GM12878 (cell line): Measurements from ENCODE around the gene PTPN22. TPM values are rescaled to one million over a fixed set of nuclear protein-coding genes. Genes with fewer than 3 reads are reported as not detected.

Experiments used
- ATAC-seq: fragments of 200-7000 bp; cut with Tn5 transposase; 3 replicates; pipeline ENCODE4 v1.9.1; 2020; ENCODE audit warnings: mild to moderate bottlenecking, moderate library complexity
- BruUV-seq: library from RNA; stranded (reverse); fragments of 400-500 nt; replicated peaks from 2 replicates; lab custom pipeline; 2021; lab: Mats Ljungman, UMichigan
- CTCF ChIA-PET: fragments of 300-600 bp; sonication (Branson Sonifier 250); formaldehyde crosslinking; extraction: SDS; loops from one replicate; lab custom pipeline; 2021; ENCODE audit warnings: inconsistent platforms; lab: Yijun Ruan, JAX
- POLR2A ChIA-PET: fragments of 350-600 bp; formaldehyde crosslinking; extraction: SDS; loops from one replicate; lab custom pipeline; 2021; ENCODE audit warnings: inconsistent platforms; lab: Charles Lee
- RAD21 ChIA-PET: fragments of 300-600 bp; sonication (Branson Sonifier 250); formaldehyde crosslinking; loops from one replicate; lab custom pipeline; 2023; ENCODE audit warnings: antibody characterized with exemption; ENCODE audit not compliant: unreplicated experiment; lab: Charles Lee
- SMC1A ChIA-PET: fragments of 300-600 bp; sonication (Branson Sonifier 250); formaldehyde crosslinking; loops from one replicate; lab custom pipeline; 2023; ENCODE audit not compliant: unreplicated experiment, uncharacterized antibody; lab: Charles Lee
- DNase-seq: peaks from one replicate; pipeline ENCODE4 v3.0.0-alpha.2; 2011; ENCODE audit warnings: low read depth, low spot score
- FAIRE-seq: peaks from 3 replicates; lab custom pipeline; 2011; peaks lifted over from hg19 to GRCh38; lab: Jason Lieb, UNC
- H2AFZ ChIP-seq: 2 replicates; pipeline ENCODE4 v1.6.0; 2011; ENCODE audit warnings: low read depth, low read length, control low read depth; ENCODE audit not compliant: control insufficient read depth
- H3K27ac ChIP-seq: 2 replicates; pipeline ENCODE4 v1.5.1; 2011; ENCODE audit warnings: control low read depth; ENCODE audit not compliant: control insufficient read depth, insufficient read depth
- H3K27me3 ChIP-seq, 2 experiments: replicated peaks in 1 of 2; 2 replicates each; pipeline versions ENCODE4 v1.6.0 to v1.6.1; 2011; ENCODE audit warnings: low read length in 1 of 2; ENCODE audit not compliant: control insufficient read depth in 2 of 2, insufficient read depth in 2 of 2
- H3K36me3 ChIP-seq, 2 experiments: 2 replicates each; pipeline ENCODE4 v1.5.1; 2011; ENCODE audit warnings: low read length in 1 of 2; ENCODE audit not compliant: control insufficient read depth in 2 of 2, insufficient read depth in 2 of 2
- H3K4me1 ChIP-seq: 2 replicates; pipeline ENCODE4 v1.6.1; 2011; ENCODE audit warnings: mild to moderate bottlenecking, low read length, moderate library complexity, mixed read lengths; ENCODE audit not compliant: control insufficient read depth, insufficient read depth
- H3K4me2 ChIP-seq: 2 replicates; pipeline ENCODE4 v1.6.0; 2011; ENCODE audit warnings: control low read depth; ENCODE audit not compliant: control insufficient read depth, insufficient read depth
- H3K4me3 ChIP-seq: fragments of 200-600 bp; sonication (generic); 2 replicates; pipeline ENCODE4 v1.5.1; 2016
- H3K79me2 ChIP-seq: 2 replicates; pipeline ENCODE4 v1.6.0; 2011; ENCODE audit warnings: low read length; ENCODE audit not compliant: control insufficient read depth, insufficient read depth
- H3K9ac ChIP-seq: 2 replicates; pipeline ENCODE4 v1.8.0; 2011; ENCODE audit warnings: low read length, control low read depth, mixed read lengths; ENCODE audit not compliant: control insufficient read depth, insufficient read depth
- H3K9me3 ChIP-seq: replicated peaks from 3 replicates; pipeline ENCODE4 v1.5.1; 2011; ENCODE audit warnings: mild to moderate bottlenecking, low read length; ENCODE audit not compliant: control insufficient read depth, insufficient read depth
- H4K20me1 ChIP-seq: 2 replicates; pipeline ENCODE4 v1.6.0; 2011; ENCODE audit not compliant: control insufficient read depth, insufficient read depth
- ATF2 ChIP-seq: IDR thresholded peaks from 2 replicates; pipeline ENCODE4 v1.6.1; 2012; ENCODE audit warnings: low read length, inconsistent platforms
- CBFB ChIP-seq: IDR thresholded peaks from 2 replicates; pipeline ENCODE4 v1.6.1; 2016; ENCODE audit warnings: antibody characterized with exemption, low read depth
- IKZF1 ChIP-seq: fragments of 450-650 bp; conservative IDR thresholded peaks from 2 replicates; pipeline ENCODE4 v1.6.1; 2017; ENCODE audit warnings: antibody characterized with exemption, mild to moderate bottlenecking
- PAX5 ChIP-seq: IDR thresholded peaks from 2 replicates; pipeline ENCODE4 v1.6.1; 2011; ENCODE audit warnings: low read depth, low read length, borderline replicate concordance
- SP1 ChIP-seq: IDR thresholded peaks from one replicate; pipeline ENCODE4 v1.6.1; 2011; ENCODE audit warnings: low read depth, low read length
- SPI1 ChIP-seq: IDR thresholded peaks from 2 replicates; pipeline ENCODE4 v1.6.1; 2011; ENCODE audit warnings: low read depth, mild to moderate bottlenecking, low read length, moderate library complexity, borderline replicate concordance; ENCODE audit not compliant: insufficient read depth
- ZNF384 ChIP-seq: IDR thresholded peaks from 2 replicates; pipeline ENCODE4 v1.6.1; 2012; ENCODE audit warnings: low read depth, mild to moderate bottlenecking, low read length, improper control_type of control experiment, borderline replicate concordance
- WGBS: methylation state at CpG from one replicate; pipeline ENCODE4 v1.1.6; 2016; ENCODE audit warnings: low lambda C conversion rate; ENCODE audit not compliant: insufficient replicate concordance, insufficient coverage; ENCODE audit errors: missing lambda C conversion rate; 5-methylcytosine and 5-hydroxymethylcytosine counted together
- in situ Hi-C: fragments of 300-500 bp; cut with MboI; formaldehyde crosslinking; loops from 9 replicates; pipeline ENCODE4 v1.14.3; 2018; ENCODE audit warnings: mixed read lengths
- intact Hi-C: fragments of 100-400 bp; cut with micrococcal nuclease; formaldehyde crosslinking; loops from one replicate; pipeline ENCODE4 v1.14.2; 2022; ENCODE audit not compliant: unreplicated experiment
- polyA plus RNA-seq, 11 experiments: library from polyadenylated mRNA; depleted of rRNA in 4 of 11; unstranded in 6 of 11; stranded (reverse) in 5 of 11; fragments of >200 nt; fragmentation: Nextera tagmentation in 4 of 11; fragmentation: Illumina TruSeq in 1 of 11; extraction: Ambion mirVana in 4 of 11; extraction: Trizol in 1 of 11; gene quantifications; 1 replicate in 1 of 11; 2 replicates in 10 of 11; pipeline versions ENCODE4 v1.2.1 to v1.2.3, GENCODE V29; 2011 to 2016; ENCODE audit warnings: inconsistent platforms in 2 of 11, missing spikeins in 2 of 11, low read depth in 1 of 11
- total RNA-seq, 4 experiments: library from RNA; depleted of rRNA in 3 of 4; stranded (reverse); fragments of >200 nt in 3 of 4; fragmentation: Illumina TruSeq in 1 of 4; extraction: Trizol in 1 of 4; gene quantifications; 2 replicates each; pipeline versions ENCODE4 v1.2.1 to v1.2.3, GENCODE V29; 2013 to 2021

The PTPN22 gene
- total and polyA plus RNA-seq, 10 of the 15 experiments (the other 5 are each of a cell fraction or from before 2014, with no cell fraction given) = 22.8 to 65.1 (median 44.9) TPM

- no peak for TF ChIP-seq ATF2
- no peak for TF ChIP-seq CBFB
- TF ChIP-seq IKZF1 = no peak
- no peak for TF ChIP-seq ZNF384
These were observed 101.9 kb downstream of the PTPN22 start (continued) for GRCh38 chr1:113769601-113769970.

- SMC1A ChIA-PET = interaction anchor here (1.0 to 3.5 kb wide), 3 partner anchors 9 to 17 kb away, joined by 4 to 16 read pairs (median 13); partner anchors contain the start of gene PHTF1
- no peak for DNase-seq
- CTCF ChIA-PET = interaction anchor here (0.8 to 2.2 kb wide), 4 partner anchors 9 to 43 kb away, joined by 3 to 8 read pairs (median 5); partner anchors contain the start of gene RSBN1
- H3K4me2 ChIP-seq = no peak overlapping the region
- H2AFZ ChIP-seq = no peak overlapping the region
- 41% methylated on average over 1 of the region's 1 CpG for WGBS
- H3K79me2 ChIP-seq = no peaks in the 10 kb centered on the region; the same call in 1 of the 2 replicates
- peak; percentile 27; the same call in 1 of the 3 replicates for ATAC-seq
- no peak overlapping the region for H3K27ac ChIP-seq
- H3K4me1 ChIP-seq = no peaks in the 10 kb centered on the region
- no peak overlapping the region for H3K9ac ChIP-seq
- FAIRE-seq = no peak
- no peak for TF ChIP-seq PAX5
- no peak for TF ChIP-seq SP1
- peak; percentile 42; the same call in 1 of the 2 replicates for TF ChIP-seq SPI1
- POLR2A ChIA-PET = interaction anchor here (1.2 to 1.4 kb wide), 2 partner anchors 8 to 10 kb away, joined by 3 to 4 read pairs; partner anchors contain the start of gene PHTF1
- H3K27me3 ChIP-seq = no peaks in the 10 kb centered on the region
- no TSS peak for BruUV-seq
- in situ Hi-C loops (no loop called here), intact Hi-C loops (no loop called here)
- H3K4me3 ChIP-seq = no peak overlapping the region
- H3K36me3 ChIP-seq = peaks cover 4 to 10% of the 10 kb centered on the region in 2 experiments
- H3K9me3 ChIP-seq = no peaks in the 10 kb centered on the region
- RAD21 ChIA-PET = interaction anchor here (1.2 to 1.8 kb wide), 4 partner anchors 9 to 35 kb away, joined by 3 to 6 read pairs (median 5); partner anchors contain the start of gene PHTF1
- H4K20me1 ChIP-seq = no peaks in the 10 kb centered on the region
These were observed 102.5 kb downstream of the PTPN22 start for GRCh38 chr1:113768916-113769600.
